ENCODE results near the gene RPS19BP1.

DNA sequence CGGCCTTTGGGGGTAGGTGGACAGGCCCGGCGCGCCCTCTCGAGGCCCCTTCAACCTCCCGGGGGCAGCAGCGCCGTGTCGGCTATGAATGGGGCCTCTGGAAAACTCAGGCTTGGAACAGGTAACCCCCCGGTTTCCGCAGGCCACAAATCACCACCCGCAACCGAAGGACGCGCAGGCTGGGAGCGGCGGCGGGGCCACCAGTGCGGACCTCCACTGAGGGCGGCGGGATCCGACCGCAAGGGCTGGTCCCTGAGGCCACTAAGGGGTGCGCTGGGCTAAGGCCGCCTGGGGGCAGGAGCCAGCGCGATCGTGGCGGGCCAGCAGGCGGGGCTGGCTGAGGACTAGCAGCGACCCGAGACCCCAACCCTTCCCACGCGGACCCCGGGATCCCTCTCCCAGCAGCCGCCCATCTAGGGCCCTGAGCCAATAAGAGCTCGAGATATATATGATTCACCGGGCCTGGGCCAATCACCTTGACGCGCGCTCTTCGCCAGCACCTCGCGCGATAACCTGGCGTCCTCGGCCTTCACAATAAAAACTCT is 12.8 kb downstream of the RPS19BP1 start:
- TF ChIP-seq CTCF (IDR thresholded peaks at IDR 0.05) (peak in 2 of 3 donors; percentile 41 to 45), POLR2A (IDR thresholded peaks at IDR 0.05) (peak; percentile 76), EP300 (IDR thresholded peaks at IDR 0.05) (no peak)
